Measurements from ENCODE around the gene DNAJC28.
A peak's percentile ranks its signal among the peaks of the same experiment; 100 is the strongest.
"Not testable (repeated sequence)": the region's sequence is repeated elsewhere in the genome, so short reads cannot be mapped to it uniquely, and the experiment has no call there.

The DNAJC28 gene

DNA sequence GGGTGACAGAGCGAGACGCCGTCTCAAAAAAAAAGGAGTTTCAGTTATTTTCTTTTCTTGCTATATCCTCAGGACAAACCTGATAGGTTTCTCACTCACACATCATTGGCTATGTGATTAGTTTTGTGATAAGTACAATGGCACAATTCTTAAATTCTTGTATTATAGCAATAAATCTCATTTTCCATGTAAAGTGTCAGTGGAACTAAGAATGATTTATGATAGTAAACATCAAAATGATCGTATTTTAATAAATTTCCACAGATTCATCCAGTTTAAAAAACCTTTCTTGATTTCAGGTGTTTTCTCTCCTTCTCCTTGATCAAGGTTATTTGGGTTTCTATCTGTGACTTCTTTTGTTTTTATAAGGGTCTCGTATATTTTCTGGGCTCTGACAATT lies 3.5 kb downstream of the DNAJC28 start:
- no peak for DNase-seq
- intact Hi-C loops (cut with DNase I) = no loop called here

DNA sequence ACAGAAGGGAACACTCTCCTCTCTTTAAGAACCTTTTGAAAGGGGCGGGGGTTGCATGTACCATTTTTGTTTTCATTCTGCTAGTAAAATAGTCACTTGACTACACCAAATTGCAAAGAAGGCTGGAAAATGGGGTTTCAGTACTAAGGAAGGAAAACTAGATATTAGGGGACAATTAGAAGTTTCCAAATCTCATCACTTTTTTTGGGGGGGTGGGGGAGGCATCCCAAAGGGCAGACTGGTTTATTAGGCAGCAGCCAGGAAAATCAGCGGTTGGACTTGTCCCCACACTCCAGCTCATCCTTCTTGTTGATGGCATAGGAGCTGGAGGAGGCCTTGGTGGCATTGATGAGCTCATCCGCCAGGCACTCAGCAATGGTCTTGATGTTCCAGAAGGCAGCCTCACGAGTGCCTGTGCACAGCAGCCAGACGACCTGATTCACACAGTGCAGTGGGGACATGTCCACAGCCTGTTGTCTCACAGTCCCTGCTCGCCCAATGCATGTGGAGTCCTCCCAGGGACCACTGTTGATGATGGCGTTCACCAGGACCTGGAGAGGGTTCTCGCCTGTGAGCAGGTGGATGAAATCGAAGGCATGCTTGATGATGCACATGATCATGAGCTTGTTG lies 10.1 kb downstream of the DNAJC28 start:
- intact Hi-C loops (cut with DNase I) = loop anchor here (2.0 kb wide), 1 partner anchor 61 kb away; the partner anchor contains the start of genes GART and SON
- DNase-seq = no peak

DNA sequence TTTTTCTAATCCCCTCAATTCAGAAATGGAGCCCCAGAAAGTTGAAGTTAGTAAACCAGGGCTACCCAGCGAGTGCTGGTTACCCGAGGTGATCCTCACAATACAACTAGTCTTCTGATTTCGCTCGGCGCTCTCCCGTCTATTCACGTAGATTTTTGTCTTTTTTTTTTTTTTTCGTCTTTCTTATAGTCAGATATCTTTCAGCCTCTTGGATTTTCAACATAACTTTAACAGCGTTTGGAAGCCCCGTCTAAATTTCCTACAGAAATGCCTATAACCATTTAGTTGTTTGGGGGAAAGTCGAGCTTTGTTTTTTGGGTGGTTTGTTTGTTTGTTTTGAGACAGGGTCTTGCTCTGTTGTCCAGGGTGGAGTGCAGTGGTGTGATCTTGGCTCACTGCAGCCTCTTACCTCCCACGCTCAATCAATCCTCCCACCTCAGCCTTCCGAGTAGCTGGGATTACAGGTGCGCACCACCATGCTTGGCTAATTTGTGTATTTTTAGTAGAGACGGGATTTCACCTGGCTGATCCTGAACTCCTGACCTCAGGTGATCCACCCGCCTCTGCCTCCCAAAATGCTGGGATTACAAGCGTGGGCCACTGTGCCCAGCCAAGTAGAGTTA lies 10.9 kb downstream of the DNAJC28 start:
- intact Hi-C loops (cut with DNase I) = loop anchor here (2.0 kb wide), 1 partner anchor 62 kb away; the partner anchor contains the start of genes GART and SON
- no peak for DNase-seq

DNA sequence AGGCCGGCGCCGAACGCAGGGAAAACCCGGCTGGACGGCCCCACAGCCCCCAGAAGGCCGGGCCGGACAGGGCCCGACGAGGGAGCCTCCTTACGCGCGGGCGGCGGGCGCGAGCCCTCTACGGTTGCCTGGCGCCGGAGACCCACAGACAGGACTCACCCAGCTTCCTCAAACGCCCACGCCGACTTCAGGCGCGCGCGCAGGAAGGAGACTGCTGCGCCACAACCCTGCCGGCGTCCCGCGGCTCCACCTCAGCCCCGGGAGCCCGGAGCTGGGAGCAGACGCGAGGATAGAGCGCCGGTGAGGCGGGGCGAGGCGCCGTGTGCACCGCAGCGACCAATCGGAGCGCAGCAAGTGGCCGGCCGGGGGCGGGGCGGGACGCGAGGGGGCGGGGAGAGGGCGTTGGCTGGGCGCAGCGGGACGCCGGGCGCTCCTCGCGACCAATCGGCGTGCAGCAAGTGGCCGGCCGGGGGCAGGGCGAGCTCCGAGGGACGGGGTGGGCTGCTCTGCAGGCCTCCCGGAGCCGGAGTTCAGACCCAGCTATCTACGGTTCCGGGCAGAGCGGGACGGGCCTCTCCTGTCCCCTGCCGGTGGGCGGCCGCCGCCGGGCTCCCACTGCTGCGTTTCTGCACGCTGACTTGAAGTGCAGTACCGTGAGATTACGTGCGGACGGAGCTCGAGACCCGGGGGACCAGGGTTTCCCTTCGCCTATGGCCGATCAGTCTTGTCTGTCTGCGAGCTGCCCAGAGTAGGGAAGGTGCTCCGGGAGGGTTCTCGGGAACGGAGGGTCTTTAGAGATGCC lies 11.6 kb downstream of the DNAJC28 start, which contains the start of gene TMEM50B:
TSS of gene TMEM50B (minus strand) at position 296 of the 802 bp plus-strand sequence. CDS start 11,089 bp downstream, outside the sequence.
- DNase-seq = peak; percentile 91 to 100 (median 96)
- intact Hi-C loops (cut with DNase I) = loop anchor here (1.0 to 2.0 kb wide), 2 partner anchors 11 to 63 kb away; partner anchors contain the start of genes DNAJC28, GART and SON

DNA sequence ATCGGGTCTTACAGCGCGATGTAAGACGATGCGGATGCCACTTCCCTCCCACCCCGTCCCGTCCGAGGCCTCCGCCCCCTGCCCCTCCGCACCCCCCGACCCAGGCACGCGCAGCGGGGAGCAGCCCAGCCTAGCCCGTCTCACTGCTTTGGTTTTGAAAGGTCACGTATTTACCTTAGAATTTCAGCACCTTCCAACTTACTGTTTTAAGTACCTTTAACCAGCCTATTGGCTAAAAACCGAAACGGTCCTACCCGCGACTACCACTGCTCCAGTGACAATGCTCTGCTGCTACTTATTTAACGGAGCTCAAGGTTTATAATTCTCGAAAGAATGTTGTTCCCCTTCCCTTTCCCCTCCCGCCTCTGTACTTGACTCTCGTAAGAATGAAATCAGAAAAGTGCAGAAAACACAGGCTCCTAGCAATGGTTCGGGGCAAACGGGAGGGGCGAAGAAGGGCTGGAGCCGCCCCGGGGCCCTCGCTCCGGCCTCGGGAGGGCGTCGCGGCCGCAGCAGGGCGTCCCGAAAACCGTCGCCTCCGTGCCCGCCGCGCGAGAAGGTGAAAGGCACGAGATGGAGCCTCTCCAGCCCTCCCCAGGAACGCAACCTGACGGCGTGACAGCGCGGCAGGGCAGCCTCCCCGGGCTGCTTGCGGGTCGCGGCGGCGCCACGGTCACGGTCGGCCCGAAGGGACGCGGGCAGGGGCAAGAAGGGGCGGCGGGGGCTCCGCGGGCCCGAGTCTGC lies 12.4 kb downstream of the DNAJC28 start:
- peak in 6 of 10 donors; percentile 12 to 80 (median 52) for DNase-seq
- intact Hi-C loops (cut with DNase I) = loop anchor here (1.0 kb wide), 1 partner anchor 12 kb away; the partner anchor contains the start of gene DNAJC28

DNA sequence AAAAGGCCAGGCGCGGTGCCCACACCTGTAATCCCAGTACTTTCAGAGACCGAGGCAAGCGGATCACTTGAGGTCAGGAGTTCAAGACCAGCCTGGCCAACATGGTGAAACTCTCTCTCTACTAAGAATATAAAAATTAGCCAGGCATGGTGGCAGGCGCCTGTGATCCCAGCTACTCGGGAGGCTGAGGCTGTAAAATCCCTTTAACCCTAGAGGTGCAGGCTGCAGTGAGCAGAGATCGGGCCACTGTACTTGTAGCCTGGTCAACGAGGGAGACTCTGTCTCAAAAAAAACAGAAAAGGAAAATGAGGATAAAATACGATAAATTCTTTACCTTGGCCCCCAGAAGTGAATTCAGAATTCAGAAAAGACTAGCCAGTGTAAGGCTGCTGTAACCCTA lies 13.3 kb downstream of the DNAJC28 start:
- DNase-seq = no peak
- intact Hi-C loops (cut with DNase I) = no loop called here

DNA sequence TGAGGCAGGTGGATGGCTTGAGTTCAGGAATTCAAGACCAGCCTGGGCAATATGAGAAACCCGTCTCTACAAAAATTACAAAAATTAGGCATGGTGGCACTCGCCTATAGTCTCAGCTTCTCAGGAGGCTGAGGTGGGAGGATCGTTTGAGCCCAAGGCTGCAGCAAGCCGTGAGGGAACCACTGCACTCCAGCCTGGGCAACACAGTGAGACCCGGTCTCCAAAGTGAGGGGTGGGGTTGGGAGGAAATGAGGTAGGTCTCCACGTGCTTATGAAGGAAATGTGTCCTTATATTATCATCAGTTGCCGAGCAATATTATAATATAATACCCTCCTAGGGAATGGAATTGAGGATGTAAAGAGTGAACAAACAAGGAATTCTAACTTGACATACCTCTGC lies 14.4 kb downstream of the DNAJC28 start:
- no peak for DNase-seq
- intact Hi-C loops (cut with DNase I) = no loop called here

DNA sequence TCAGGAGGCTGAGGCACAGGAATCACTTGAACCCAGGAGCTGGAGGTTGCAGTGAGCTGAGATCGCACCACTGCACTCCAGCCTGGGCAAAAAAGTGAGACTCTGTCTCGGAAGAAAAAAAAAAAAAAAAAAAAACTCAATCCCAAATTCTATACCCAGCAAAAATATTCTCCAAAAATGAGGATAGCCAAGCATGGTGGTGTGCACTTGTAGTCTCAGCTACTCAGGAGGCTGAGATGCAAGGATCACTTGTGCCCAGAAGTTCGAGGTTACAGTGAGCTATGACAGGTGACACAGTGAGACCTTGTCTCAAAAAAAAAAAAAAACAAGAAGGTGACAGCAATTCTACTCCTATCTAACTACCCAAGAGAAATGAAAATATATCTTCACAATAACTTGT lies 18.2 kb downstream of the DNAJC28 start:
- intact Hi-C loops (cut with DNase I) = no loop called here
- no peak for DNase-seq

DNA sequence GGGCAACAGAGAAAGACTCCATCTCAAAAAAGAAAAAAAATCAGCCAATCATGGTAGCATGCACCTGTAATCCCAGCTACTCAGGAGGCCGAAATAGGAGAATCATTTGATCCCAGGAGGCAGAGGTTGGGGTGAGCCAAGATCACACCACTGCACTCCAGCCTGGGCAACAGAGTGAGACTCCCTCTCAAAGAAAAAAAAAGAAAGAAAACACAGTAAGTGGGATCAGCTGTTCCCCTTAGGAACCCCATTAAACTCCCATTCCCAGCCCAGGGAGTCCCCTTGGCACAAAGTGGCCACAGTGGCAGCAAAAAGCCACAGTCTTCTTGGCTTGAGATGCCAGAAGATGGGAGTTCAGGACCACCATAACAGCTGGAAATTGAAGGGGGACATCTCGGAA lies 20.8 kb downstream of the DNAJC28 start:
- DNase-seq = no peak
- intact Hi-C loops (cut with DNase I) = no loop called here

DNA sequence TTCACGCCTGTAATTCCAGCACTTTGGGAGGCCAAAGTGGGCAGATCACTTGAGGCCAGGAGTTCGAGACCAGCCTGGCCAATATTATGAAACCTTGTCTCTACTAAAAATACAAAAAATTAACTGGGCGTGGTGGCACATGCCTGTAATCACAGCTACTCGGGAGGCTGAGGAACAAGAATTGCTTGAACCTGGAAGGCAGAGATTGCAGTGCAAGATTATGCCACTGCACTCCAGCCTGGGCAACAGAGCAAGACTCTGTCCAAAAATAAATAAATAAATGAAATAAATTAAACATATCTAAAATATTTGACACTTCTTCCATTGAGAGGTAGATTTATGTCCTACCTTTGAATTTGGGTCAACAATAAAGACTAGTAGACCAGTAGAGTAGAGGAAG lies 22.3 kb downstream of the DNAJC28 start:
- DNase-seq; intact Hi-C loops (cut with DNase I): not testable (repeated sequence)

DNA sequence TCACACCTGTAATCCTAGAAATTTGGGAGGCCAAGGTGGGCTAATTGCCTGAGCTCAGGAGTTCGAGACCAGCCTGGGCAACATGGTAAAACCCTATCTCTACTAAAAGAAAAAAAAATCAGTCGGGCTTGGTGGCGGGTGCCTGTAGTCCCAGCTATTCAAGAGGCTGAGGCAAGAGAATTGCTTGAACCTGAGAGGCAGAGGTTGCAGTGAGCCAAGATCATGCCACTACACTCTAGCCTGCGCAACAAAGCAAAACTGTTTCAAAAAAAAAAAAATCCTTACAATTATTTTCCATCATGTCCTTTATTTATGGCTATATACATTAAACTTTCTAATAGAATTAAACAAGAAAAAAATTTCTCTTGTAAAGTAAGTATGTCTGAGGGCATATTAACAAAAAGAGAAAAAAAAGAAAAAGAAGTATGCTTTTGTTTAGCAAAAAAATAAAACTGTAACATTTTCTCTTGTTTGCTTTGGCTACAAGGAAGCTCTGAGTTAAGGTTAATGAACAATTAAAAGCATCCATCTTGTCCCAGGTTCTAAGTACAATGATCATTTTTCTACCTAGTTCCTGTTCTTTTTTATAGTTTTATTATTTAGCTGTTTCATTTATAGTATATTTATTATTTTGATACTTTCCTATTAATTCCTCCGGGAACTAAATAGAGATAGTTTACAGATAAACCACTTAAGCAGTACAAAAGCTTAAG lies 29.8 kb downstream of the DNAJC28 start:
- intact Hi-C loops (cut with DNase I) = no loop called here
- no peak for DNase-seq

DNA sequence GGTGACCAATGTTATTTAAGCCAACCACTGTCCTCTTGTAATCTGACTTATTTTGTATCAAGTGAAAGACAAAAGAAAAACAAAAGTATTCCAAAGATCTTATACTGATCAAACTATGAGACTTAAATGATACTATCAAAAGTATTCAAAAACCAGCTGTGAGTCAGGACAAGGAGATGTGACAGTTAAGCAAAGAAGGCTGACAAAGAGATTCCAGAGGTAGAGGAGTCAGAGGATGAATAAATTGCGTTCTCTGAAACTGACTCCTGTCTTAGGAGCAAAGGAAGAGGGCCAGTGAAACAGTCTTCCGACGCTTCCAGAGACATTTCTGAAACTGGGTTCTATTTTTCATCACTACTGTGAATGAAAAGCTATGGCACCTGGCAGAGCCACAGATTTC lies 32.7 kb downstream of the DNAJC28 start:
- DNase-seq = no peak
- intact Hi-C loops (cut with DNase I) = no loop called here

DNA sequence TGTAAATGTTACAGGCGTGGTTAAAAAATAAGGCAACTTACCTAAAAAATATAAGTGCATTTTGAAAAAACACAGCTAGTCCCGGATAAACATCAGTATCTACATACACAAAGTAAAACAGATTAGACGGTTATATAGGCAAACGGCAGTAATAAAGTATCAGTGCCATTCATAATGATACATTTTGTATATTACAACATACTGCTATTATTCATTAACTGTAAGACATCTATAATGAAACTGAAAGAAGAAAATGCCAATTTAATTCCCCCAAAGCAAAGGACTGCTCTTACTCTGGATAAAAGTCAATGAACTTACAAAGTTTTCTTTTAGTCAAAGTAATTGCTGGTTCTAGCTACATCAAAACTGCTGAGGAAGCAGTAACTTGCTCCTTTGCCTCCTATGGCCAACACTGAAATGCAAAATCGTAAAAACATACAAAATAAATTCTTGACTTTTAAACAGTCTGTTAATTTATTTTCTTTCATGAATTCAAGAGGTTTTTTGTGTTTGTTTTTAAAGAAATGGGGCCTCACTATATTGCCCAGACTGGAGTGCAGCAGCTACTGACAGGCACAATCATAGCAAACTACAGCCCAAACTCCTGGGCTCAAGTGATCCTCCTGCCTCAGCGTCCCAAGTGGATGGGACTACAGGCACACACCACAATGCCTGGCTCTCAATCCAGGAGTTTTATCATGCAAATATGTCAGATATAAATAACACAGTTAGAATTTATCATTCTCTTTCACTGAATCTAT lies 35.6 kb downstream of the DNAJC28 start:
- DNase-seq = no peak
- intact Hi-C loops (cut with DNase I) = no loop called here

DNA sequence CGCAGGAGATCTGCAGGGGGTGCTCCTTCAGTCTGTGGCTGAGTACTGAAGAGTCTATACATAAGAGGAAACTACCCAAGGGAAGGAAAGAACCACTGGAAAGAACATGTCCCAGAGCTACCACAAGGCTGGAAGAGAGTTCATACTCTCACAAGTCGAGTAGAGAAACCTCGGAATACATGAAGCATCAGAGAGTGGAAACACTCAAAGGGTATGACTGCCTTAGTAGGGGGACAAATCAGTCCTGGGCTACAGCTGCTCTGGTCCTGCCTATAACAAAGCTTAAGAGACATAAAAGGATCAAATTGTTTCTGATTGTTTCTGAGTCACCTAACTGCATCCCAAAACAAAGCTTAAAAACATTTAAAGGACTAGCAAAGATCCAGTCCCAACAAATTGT lies 39.2 kb downstream of the DNAJC28 start:
- intact Hi-C loops (cut with DNase I) = no loop called here
- DNase-seq = no peak

DNA sequence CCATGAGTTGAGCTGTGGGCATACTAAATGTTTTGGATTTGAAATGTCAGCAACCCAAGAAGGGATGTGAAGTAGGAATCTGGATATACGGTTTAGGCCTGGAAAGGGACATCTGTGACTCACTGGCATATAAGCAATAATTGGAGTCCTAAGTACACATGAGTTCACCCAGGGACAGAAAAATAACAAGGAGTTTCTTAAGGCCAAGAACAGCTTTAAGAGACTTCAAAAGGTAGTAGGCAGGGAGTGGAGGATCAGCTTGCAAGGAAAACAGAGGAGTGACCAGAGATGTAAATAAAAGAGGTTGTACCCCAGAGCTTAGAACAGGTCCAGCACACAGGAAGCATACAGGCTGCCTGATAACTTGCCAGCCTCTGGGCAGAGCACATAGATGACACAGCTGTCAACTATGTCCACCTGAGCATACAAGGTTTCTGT lies 39.9 kb downstream of the DNAJC28 start:
- intact Hi-C loops (cut with DNase I) = no loop called here

DNA sequence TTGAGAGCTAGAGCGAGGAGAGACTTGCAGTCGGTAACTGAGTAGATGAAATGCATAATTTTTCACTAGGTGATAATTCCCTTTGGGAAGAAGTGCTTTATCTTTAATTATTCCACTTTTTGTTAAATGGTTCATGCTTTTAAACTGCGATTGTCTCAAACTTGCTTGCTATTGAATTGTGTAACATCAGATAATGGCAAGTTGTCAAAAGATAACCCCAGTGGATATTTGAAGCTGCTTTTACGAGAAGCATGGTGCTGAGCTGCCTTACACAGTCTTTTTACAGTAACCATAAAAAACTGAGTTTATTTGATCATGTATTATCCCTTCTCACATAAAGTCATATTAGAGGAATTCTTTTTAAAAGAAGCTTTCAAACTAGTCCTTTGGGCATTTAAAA lies 41.9 kb downstream of the DNAJC28 start:
- intact Hi-C loops (cut with DNase I) = loop anchor here (10.0 kb wide), 1 partner anchor 615 kb away; no protein-coding TSS in a partner anchor
- DNase-seq = no peak

More for the DNA sequence above, 39.9 kb downstream of the DNAJC28 start:
- DNase-seq = no peak

DNA sequence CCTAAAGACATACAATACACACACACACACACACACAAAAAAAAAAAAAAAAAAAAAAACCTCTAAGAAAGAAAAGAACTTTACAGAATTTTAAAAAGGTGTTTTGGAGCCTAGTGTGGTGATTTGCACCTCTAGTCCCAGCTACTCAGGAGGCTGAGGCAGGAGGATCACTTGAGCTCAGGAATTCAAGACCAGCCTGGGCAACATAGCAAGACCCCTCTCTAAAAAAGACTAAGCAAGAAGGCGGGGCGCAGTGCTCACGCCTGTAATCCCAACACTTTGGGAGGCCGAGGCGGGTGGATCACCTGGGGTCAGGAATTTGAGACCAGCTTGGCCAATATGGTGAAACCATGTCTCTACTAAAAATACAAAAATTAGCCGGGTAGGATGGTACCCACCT lies 44.9 kb downstream of the DNAJC28 start:
- intact Hi-C loops (cut with DNase I) = loop anchor here (10.0 kb wide), 1 partner anchor 612 kb away; no protein-coding TSS in a partner anchor
- DNase-seq = not testable (repeated sequence)

DNA sequence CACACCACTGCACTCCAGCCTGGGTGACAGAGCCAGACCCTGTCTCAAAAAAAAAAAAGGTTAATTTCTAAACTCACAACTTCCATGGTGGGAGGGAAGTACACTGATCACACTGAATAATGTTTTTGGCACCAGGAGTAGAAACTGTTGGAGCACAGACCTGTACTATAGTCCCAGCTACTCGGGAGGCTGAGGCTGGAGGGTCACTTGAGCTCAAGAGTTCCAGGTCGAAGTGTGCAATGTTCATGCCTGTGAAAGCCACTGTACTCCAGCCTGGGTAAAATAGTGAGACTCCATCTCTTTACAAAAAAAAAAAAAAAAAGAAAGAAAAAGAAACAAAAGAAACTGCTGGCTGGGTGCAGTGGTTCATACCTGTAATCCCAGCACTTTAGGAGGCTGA lies 47.0 kb downstream of the DNAJC28 start:
- DNase-seq = no peak
- intact Hi-C loops (cut with DNase I) = loop anchor here (2.0 to 10.0 kb wide), 2 partner anchors 84 to 610 kb away; no protein-coding TSS in a partner anchor

DNA sequence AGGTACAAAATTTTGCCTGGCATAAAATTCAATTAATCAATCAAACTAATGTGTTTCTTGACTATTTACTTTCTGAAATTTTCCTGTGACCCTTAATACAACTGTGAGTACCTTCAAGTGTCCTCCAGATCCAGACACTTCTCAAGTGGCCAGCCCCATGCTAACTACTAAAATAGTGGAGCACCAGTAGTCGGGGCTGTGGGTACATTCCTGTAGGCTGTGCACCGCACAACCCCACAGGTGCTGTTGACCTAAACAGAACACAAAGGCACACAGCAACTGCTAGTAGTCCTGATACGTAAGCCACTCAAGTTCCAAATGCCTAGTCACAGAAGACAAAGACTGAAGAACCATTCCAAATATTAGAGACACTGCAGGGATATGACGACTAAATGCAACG lies 48.3 kb downstream of the DNAJC28 start:
- intact Hi-C loops (cut with DNase I) = loop anchor here (10.0 kb wide), 1 partner anchor 608 kb away; no protein-coding TSS in a partner anchor

More for the DNA sequence above, 48.3 kb downstream of the DNAJC28 start:
- DNase-seq = no peak
